Lower leg skin (tissue), 3 donors: ENCODE measurements around the gene LIPC.

Source experiments
- CTCF ChIP-seq, 3 donors: fragments of 450-650 bp; IDR thresholded peaks; one replicate each; pipeline ENCODE4 v1.5.1; 2016; ENCODE audit warnings: antibody characterized with exemption in 3 of 3, mild to moderate bottlenecking in 3 of 3, moderate library complexity in 2 of 3
- POLR2A ChIP-seq, 2 donors: fragments of 450-650 bp; IDR thresholded peaks; one replicate each; pipeline ENCODE4 v1.6.1; 2016 to 2017; ENCODE audit warnings: antibody characterized with exemption in 2 of 2, mild to moderate bottlenecking in 1 of 2, moderate library complexity in 1 of 2

DNA sequence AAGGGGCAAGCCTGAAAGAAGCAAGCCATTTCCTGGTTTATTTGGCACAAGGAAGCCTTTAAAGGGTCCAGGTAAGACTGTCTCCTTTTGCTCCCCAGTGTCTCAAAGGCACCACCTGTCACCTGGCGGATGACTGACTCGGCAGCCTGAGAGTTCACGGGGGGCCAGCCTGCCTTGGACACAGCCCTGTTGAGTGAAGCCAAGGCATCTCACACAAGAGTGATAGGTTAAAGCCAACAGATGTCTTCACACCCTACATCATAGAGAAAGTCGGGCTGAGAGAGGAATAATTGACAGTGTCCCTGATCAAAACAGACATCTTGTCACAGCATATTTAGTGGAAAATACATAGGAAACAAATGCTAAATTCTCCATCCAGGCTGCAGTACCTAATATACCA lies 28.2 kb upstream of the LIPC start:
- TF ChIP-seq CTCF (IDR thresholded peaks at IDR 0.05) = no peak
- TF ChIP-seq POLR2A (IDR thresholded peaks at IDR 0.05) = no peak
